HG03442 (cell line): ENCODE measurements around the gene CD109.
"Not testable (repeated sequence)": the region's sequence is repeated elsewhere in the genome, so short reads cannot be mapped to it uniquely, and the experiment has no call there.

Source experiments
- ATAC-seq: cut with Tn5 transposase; IDR thresholded peaks from one replicate; pipeline ENCODE4 v1.9.1; 2021; ENCODE audit warnings: mild to moderate bottlenecking, moderate library complexity; ENCODE audit not compliant: unreplicated experiment

CD109 gene

GRCh38 chr6:73683574-73683973, 12.4 kb upstream of the CD109 start:
- not testable (repeated sequence) for ATAC-seq

DNA sequence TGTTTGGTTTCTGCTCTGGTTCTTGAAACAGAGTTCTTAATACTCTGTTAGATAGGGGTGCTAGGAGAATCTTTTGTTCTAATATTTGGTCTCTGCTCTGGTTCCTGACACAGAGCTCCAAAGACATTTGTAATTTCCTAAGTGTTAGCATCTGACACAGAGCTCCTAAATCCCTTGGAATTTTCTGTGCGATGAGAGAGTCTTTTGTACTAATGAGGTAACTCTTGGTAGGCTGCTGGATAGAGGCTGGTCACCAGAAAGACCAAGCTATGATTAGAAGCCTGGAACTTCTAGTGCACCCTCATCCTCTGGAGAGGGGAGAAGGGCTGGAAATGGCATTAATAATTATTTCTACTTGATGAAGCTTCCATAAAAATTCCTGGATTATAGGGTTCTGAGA, 7.7 kb upstream of the CD109 start:
- no peak for ATAC-seq

DNA sequence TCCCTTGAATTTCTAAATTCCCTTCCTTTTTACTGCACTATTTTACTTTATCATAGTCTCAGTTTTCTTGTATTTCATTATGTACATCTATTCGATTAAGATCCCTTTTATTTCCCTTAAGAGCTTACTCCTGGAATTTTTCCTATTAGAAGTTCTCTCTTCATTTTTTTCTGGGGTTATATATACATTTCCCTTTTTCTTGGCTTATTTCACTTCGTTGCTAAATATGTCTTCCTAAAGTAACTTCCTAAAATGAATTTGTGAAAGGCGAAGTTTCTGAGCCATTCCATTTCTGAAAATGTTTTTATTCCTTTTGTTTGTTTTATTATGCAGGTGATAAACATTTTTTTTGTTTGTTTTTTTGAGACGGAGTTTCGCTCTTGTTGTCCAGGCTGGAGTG, 5.9 kb upstream of the CD109 start:
- no peak for ATAC-seq

- ATAC-seq = no peak
Measured at GRCh38 chr6:73691512-73691911, 4.5 kb upstream of the CD109 start.

DNA sequence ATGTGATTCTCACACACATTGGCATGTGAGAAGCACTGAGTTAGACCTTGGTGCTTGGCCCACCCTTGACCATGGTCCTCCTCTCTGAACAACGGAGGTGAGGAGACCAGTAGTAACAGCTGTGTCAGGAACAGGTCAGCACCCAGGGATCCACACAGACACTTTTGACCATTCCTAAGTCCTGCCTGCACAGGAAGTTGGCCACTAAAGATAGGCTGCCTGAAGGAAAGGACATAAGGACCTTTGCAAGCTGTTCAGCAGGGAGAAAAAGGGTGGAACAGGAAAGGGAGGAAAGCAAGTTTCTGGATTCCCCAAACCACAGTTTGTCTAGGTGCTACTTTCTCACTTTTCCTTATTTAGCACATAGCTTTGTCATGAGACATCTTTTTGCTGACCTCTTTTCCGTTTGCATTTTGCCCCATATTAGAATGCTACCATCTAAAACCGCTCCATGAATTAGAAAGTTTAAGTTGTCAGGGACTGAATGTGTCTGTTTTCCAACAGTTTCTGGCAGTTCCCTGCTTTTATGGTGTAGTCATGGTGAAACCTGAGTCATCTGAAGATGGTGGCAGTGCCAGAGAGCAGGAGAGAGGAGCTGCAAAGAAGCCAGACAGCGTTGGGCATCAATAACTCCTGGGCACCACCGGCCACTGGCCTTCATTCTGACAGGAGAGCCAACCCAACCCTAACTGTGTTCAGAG, 1.1 kb upstream of the CD109 start:
- no peak for ATAC-seq

- no peak for ATAC-seq
Measured at GRCh38 chr6:73696966-73697655, 1.1 kb downstream of the CD109 start.

DNA sequence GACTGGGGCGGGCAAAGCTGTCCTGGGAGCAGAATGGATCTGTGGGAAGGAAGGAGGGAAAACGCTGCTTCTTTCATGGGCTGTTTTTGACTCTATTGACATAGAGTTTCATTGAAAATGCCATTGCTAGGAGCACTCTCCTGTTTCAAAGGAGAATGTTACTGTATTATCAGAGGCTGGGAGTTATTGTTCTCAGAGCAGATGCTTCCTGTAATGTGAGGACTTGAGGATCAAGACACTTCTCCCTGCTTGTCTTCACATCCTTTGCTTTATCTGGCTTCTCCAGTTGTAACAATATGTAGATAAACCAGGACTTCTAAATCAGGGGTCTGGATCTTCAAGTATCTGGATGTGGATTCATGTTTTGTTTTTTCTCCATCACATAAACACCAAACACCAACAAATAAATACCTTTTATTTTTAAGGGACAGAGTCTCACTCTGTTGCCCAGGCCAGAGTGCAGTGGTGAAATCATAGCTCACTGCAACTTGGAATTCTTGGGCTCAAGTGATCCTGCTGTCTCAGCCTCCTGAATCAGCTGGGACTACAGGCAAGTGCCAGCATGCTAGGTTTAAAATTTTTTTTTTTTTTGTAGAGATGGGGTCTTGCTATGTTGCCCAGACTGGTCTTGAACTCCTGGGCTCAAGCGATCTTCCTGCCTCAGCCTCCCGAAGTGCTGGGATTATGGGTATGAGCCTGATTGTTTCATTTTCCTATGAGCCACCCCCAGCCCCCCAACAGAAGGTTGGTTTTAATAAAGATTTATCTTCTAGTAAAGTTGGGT, 3.9 kb downstream of the CD109 start:
- no peak for ATAC-seq

DNA sequence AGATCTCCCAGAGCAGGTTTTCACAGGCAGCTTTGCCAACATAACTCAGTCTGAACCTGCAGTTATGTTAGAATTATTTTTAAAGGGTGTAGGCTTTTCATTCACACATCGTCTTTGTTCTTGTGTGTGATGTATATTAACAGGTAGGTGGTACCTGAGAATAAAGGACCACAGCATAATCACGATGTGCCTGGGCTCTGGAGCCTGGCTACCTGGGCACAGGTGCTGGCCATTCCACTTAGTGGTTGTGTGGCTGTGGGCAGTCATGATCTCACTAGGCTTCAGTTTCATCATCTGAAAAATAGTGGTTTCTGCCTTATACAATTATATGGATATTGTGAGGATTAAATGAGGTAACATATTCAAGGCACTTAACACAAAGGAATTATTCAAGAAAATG, 6.4 kb downstream of the CD109 start:
- no peak for ATAC-seq

GRCh38 chr6:73703466-73703865, 7.5 kb downstream of the CD109 start:
- ATAC-seq = no peak

DNA sequence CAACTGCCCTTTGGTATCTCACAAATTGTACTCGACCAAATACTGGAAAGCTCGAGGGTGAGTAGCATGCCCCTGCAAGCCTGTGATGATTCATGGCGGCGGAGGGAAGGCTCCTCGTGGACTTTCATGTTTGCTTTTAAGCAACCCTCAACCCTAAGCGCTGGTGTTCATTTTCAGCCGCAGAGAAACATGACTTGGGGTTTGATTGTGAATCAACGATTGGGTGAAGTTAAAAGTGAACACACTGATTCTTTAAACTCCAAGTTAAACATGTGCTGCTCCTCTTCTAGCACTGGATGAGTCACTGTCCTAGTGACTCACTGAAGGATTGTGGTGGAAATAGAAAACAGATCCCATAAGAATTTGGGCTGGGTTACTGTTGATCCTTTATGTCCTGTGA, 8.3 kb downstream of the CD109 start:
- ATAC-seq = peak; percentile 52

GRCh38 chr6:73704798-73705197, 8.8 kb downstream of the CD109 start:
- ATAC-seq = no peak

GRCh38 chr6:73706971-73707370, 11.0 kb downstream of the CD109 start:
- no peak for ATAC-seq

DNA sequence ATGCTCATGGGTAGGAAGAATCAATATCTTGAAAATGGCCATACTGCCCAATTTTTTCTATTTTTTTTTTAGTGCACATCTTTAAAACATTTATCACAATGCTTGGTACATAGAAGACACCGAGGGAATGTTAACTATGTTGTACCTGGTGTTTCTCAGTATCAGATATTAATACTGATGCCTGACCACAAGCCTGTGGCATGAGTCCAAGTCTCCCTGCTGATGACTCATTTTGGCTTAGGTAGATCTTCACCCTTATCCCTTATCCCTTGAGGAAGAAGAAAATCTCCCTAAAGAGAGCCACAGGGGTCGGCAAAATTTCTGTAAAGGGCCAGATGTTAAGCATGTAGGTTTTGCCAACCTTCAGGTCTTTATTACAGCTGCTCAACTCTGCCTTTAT, 14.5 kb downstream of the CD109 start:
- no peak for ATAC-seq

- ATAC-seq = no peak
Measured at GRCh38 chr6:73710948-73711347, 14.9 kb downstream of the CD109 start.

DNA sequence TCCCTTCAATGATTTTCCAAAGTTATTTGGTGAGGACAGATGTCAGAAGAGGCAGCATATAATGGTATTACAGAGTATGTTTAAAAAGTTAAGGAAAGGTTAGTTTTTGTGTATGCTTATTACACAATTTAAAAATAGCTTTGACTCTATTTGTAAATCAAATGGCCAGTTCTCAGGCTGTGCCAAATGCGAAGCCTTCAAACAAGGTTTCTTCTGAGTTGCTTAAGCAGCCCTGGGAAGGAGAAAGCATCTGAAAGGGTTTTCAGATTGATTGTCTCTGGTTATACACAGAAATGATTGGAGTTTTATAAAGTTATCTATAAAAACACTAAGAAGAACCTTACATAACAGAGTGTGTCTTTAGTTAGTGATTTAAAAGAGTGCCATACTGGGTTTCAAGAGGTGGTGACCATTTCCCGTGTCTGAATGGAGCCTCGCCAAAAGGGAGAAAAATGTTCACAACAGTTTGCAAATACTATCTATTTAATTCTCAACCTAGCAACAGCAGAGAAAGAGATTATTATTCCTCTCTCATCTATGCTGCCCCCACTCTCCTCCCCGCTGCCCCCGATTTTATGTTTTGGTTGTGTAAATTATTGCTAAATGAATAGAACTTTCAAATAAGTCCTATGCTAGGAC, 16.7 kb downstream of the CD109 start:
- ATAC-seq = no peak

GRCh38 chr6:73713426-73714147, 17.6 kb downstream of the CD109 start:
- ATAC-seq = no peak

DNA sequence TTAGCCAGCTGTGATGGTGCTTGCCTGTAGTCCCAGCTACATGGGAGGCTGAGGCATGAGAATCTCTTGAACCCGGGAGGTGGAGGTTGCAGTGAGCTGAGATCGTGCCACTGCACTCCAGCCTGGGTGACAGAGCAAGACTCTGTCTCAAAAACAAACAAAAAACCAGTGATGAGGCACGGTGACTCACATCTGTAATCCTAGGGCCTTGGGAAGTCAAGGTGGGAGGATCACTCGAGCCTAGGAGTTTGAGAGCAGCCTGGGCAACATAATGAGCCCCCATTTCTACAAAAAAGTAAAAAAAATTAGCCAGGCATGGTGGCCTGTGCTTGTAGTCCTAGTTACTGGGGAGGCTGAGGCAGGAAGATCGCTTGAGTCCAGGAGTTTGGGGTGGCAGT, 19.1 kb downstream of the CD109 start:
- ATAC-seq = not testable (repeated sequence)

- ATAC-seq = peak; percentile 27
Measured at GRCh38 chr6:73719046-73719445, 23.0 kb downstream of the CD109 start.

- ATAC-seq = peak; percentile 86
Measured at GRCh38 chr6:73722318-73723060, 26.5 kb downstream of the CD109 start.

DNA sequence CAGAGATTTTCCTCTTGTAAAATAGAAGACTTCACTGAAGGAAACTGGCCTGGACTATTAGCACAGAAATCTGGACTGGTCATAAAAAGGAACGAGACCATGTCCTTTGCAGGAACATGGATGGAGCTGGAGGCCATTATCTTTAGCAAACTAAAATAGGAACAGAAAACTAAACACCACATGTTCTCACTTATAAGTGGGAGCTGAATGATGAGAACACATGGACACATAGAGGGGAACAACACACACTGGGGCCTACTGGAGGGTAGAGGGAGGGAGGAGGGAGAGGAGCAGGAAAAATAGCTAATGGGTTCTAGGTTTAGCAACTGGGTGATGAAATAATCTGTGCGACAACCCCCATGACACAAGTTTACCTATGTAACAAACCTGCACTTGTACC, 27.5 kb downstream of the CD109 start:
- not testable (repeated sequence) for ATAC-seq
